ENCODE data around the gene RBPJ. TPM values are rescaled to one million over a fixed set of nuclear protein-coding genes. Genes with fewer than 3 reads are reported as not detected.

RBPJ gene
- total RNA-seq, 1 experiment from 2014 or later, result 33.7 TPM

GRCh38 chr4:26287756-26288155, 33.1 kb upstream of the RBPJ start:
- ChIA-PET CTCF (no interaction called here), POLR2A (no interaction called here)
- DNase-seq (ENCODE audit: low read depth, low spot score) (no peak), ATAC-seq (no peak)
- Histone ChIP-seq H3K4me3 (ENCODE audit: low read depth in 2 of 2, low read length in 2 of 2) (no peak overlapping the region), H3K4me1 (ENCODE audit: control insufficient read depth, insufficient read depth, low read length) (no peaks in the 10 kb centered on the region), H3K9me3 (ENCODE audit: control insufficient read depth, insufficient read depth, low read depth, low read length) (no peaks in the 10 kb centered on the region), H3K27me3 (ENCODE audit: control insufficient read depth, insufficient read depth, low read length) (no peaks in the 10 kb centered on the region), H3K27ac (ENCODE audit: low read length) (no peak overlapping the region), H3K36me3 (ENCODE audit: control insufficient read depth, insufficient read depth, low read length) (no peaks in the 10 kb centered on the region)
- no TSS peak for BruUV-seq (replicated peaks)
- in situ Hi-C loops (cut with HindIII; ENCODE audit: low pct_unique_long_range_greater_than_20kb, low sequenced_read_pairs), result no loop called here
- TF ChIP-seq, protein P1, sequence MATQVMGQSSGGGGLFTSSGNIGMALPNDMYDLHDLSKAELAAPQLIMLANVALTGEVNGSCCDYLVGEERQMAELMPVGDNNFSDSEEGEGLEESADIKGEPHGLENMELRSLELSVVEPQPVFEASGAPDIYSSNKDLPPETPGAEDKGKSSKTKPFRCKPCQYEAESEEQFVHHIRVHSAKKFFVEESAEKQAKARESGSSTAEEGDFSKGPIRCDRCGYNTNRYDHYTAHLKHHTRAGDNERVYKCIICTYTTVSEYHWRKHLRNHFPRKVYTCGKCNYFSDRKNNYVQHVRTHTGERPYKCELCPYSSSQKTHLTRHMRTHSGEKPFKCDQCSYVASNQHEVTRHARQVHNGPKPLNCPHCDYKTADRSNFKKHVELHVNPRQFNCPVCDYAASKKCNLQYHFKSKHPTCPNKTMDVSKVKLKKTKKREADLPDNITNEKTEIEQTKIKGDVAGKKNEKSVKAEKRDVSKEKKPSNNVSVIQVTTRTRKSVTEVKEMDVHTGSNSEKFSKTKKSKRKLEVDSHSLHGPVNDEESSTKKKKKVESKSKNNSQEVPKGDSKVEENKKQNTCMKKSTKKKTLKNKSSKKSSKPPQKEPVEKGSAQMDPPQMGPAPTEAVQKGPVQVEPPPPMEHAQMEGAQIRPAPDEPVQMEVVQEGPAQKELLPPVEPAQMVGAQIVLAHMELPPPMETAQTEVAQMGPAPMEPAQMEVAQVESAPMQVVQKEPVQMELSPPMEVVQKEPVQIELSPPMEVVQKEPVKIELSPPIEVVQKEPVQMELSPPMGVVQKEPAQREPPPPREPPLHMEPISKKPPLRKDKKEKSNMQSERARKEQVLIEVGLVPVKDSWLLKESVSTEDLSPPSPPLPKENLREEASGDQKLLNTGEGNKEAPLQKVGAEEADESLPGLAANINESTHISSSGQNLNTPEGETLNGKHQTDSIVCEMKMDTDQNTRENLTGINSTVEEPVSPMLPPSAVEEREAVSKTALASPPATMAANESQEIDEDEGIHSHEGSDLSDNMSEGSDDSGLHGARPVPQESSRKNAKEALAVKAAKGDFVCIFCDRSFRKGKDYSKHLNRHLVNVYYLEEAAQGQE (IDR thresholded peaks at IDR 0.05; ENCODE audit: insufficient read depth in 1 of 2, low read depth in 2 of 2, low read length in 1 of 2), result no peak
- TF ChIP-seq POLR2AphosphoS5 (IDR thresholded peaks at IDR 0.05; ENCODE audit: low read depth, low read length) (no peak), TCF7L2 (IDR thresholded peaks at IDR 0.05; ENCODE audit: low read depth, low read length) (no peak), SIN3A (IDR thresholded peaks at IDR 0.05; ENCODE audit: borderline replicate concordance, insufficient read depth, low read depth, low read length) (no peak)
- TF ChIP-seq, protein P2, sequence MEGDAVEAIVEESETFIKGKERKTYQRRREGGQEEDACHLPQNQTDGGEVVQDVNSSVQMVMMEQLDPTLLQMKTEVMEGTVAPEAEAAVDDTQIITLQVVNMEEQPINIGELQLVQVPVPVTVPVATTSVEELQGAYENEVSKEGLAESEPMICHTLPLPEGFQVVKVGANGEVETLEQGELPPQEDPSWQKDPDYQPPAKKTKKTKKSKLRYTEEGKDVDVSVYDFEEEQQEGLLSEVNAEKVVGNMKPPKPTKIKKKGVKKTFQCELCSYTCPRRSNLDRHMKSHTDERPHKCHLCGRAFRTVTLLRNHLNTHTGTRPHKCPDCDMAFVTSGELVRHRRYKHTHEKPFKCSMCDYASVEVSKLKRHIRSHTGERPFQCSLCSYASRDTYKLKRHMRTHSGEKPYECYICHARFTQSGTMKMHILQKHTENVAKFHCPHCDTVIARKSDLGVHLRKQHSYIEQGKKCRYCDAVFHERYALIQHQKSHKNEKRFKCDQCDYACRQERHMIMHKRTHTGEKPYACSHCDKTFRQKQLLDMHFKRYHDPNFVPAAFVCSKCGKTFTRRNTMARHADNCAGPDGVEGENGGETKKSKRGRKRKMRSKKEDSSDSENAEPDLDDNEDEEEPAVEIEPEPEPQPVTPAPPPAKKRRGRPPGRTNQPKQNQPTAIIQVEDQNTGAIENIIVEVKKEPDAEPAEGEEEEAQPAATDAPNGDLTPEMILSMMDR (IDR thresholded peaks at IDR 0.05), result no peak
- intact Hi-C loops (cut with micrococcal nuclease; ENCODE audit: unreplicated experiment), result no loop called here

GRCh38 chr4:26288355-26288909, 32.4 kb upstream of the RBPJ start:
- peak; percentile 7 for DNase-seq (ENCODE audit: low read depth, low spot score)
- ChIA-PET CTCF (no interaction called here), POLR2A (no interaction called here)
- Histone ChIP-seq H3K27me3 (ENCODE audit: control insufficient read depth, insufficient read depth, low read length) (no peaks in the 10 kb centered on the region), H3K4me1 (ENCODE audit: control insufficient read depth, insufficient read depth, low read length) (no peaks in the 10 kb centered on the region), H3K27ac (ENCODE audit: low read length) (no peak overlapping the region), H3K4me3 (ENCODE audit: low read depth in 2 of 2, low read length in 2 of 2) (no peak overlapping the region), H3K9me3 (ENCODE audit: control insufficient read depth, insufficient read depth, low read depth, low read length) (no peaks in the 10 kb centered on the region), H3K36me3 (ENCODE audit: control insufficient read depth, insufficient read depth, low read length) (no peaks in the 10 kb centered on the region)
- intact Hi-C loops (cut with micrococcal nuclease; ENCODE audit: unreplicated experiment) (no loop called here), in situ Hi-C loops (cut with HindIII; ENCODE audit: low pct_unique_long_range_greater_than_20kb, low sequenced_read_pairs) (no loop called here)
- TF ChIP-seq, protein P2 (IDR thresholded peaks at IDR 0.05), result no peak
- TF ChIP-seq TCF7L2 (IDR thresholded peaks at IDR 0.05; ENCODE audit: low read depth, low read length) (no peak), POLR2AphosphoS5 (IDR thresholded peaks at IDR 0.05; ENCODE audit: low read depth, low read length) (no peak), SIN3A (IDR thresholded peaks at IDR 0.05; ENCODE audit: borderline replicate concordance, insufficient read depth, low read depth, low read length) (no peak)
- TF ChIP-seq, protein P1 (IDR thresholded peaks at IDR 0.05; ENCODE audit: insufficient read depth in 1 of 2, low read depth in 2 of 2, low read length in 1 of 2), result no peak
- ATAC-seq, result no peak
- no TSS peak for BruUV-seq (replicated peaks)

Measured in Panc1 (cell line).